H9 (cell line): Measurements from ENCODE around the gene E2F4. TPM values are rescaled to one million over a fixed set of nuclear protein-coding genes. Genes with fewer than 3 reads are reported as not detected.

Experiments
- DNase-seq: peaks from one replicate; pipeline ENCODE4 v3.0.0-alpha.2; 2017
- H2AFZ ChIP-seq: one replicate; pipeline ENCODE4 v1.6.1; 2013; ENCODE audit warnings: mild to moderate bottlenecking, low read length, control low read depth, moderate library complexity
- H2AK5ac ChIP-seq: 2 replicates; pipeline ENCODE4 v1.6.1; 2013; ENCODE audit warnings: low read length, control low read depth, mixed read lengths; ENCODE audit not compliant: insufficient read length
- H2BK120ac ChIP-seq: one replicate; pipeline ENCODE4 v1.6.1; 2013; ENCODE audit warnings: low read depth, mild to moderate bottlenecking, low read length, control low read depth, inconsistent platforms; ENCODE audit not compliant: poor library complexity, severe bottlenecking
- H2BK12ac ChIP-seq: 2 replicates; pipeline ENCODE4 v1.6.1; 2013; ENCODE audit warnings: low read length, control low read depth, mixed read lengths, low read depth; ENCODE audit not compliant: insufficient read length
- H2BK15ac ChIP-seq: 2 replicates; pipeline ENCODE4 v1.6.1; 2013; ENCODE audit warnings: low read depth, low read length, control low read depth
- H2BK20ac ChIP-seq: one replicate; pipeline ENCODE4 v1.6.1; 2013; ENCODE audit warnings: low read depth, mild to moderate bottlenecking, low read length, control low read depth, inconsistent platforms; ENCODE audit not compliant: poor library complexity, severe bottlenecking
- H2BK5ac ChIP-seq: 2 replicates; pipeline ENCODE4 v1.6.1; 2013; ENCODE audit warnings: low read length, control low read depth, mixed read lengths; ENCODE audit not compliant: insufficient read length
- H3K14ac ChIP-seq: 2 replicates; pipeline ENCODE4 v1.6.1; 2013; ENCODE audit warnings: low read length, control low read depth; ENCODE audit not compliant: insufficient read depth
- H3K18ac ChIP-seq: 2 replicates; pipeline ENCODE4 v1.6.1; 2013; ENCODE audit warnings: low read depth, mild to moderate bottlenecking, mixed read lengths, low read length, control low read depth; ENCODE audit not compliant: insufficient read length
- H3K23ac ChIP-seq: 2 replicates; pipeline ENCODE4 v1.6.1; 2013; ENCODE audit warnings: low read length, control low read depth, mixed read lengths, low read depth; ENCODE audit not compliant: insufficient read length
- H3K23me2 ChIP-seq: 2 replicates; pipeline ENCODE4 v1.6.1; 2013; ENCODE audit warnings: low read depth, mild to moderate bottlenecking, mixed read lengths, low read length, control low read depth; ENCODE audit not compliant: insufficient read length, poor library complexity, severe bottlenecking
- H3K27ac ChIP-seq: 2 replicates; pipeline ENCODE4 v1.5.1; 2013; ENCODE audit warnings: low read length, control low read depth, mixed read lengths, low read depth; ENCODE audit not compliant: insufficient read length
- H3K27me3 ChIP-seq: 2 replicates; pipeline ENCODE4 v1.6.1; 2013; ENCODE audit warnings: low read length, control low read depth, inconsistent platforms; ENCODE audit not compliant: insufficient read depth
- H3K4ac ChIP-seq: 2 replicates; pipeline ENCODE4 v1.6.1; 2013; ENCODE audit warnings: low read depth, mild to moderate bottlenecking, control low read depth, inconsistent platforms, low read length, moderate library complexity
- H3K4me1 ChIP-seq: 2 replicates; pipeline ENCODE4 v1.6.1; 2013; ENCODE audit warnings: low read length, control low read depth, inconsistent platforms; ENCODE audit not compliant: insufficient read depth
- H3K4me2 ChIP-seq: 2 replicates; pipeline ENCODE4 v1.6.1; 2013; ENCODE audit warnings: low read length, control low read depth, mixed read lengths; ENCODE audit not compliant: insufficient read length, insufficient read depth
- H3K56ac ChIP-seq: 2 replicates; pipeline ENCODE4 v1.6.1; 2013; ENCODE audit warnings: low read depth, mild to moderate bottlenecking, mixed read lengths, low read length, control low read depth; ENCODE audit not compliant: insufficient read length
- H3K79me1 ChIP-seq: 2 replicates; pipeline ENCODE4 v1.6.1; 2013; ENCODE audit warnings: low read depth, mild to moderate bottlenecking, moderate library complexity, low read length, control low read depth, inconsistent platforms; ENCODE audit not compliant: insufficient read depth, poor library complexity, severe bottlenecking
- H3K79me2 ChIP-seq: 2 replicates; pipeline ENCODE4 v1.6.1; 2013; ENCODE audit warnings: low read length, control low read depth, inconsistent platforms; ENCODE audit not compliant: insufficient read depth
- H3K9ac ChIP-seq: 2 replicates; pipeline ENCODE4 v1.6.1; 2013; ENCODE audit warnings: low read length, control low read depth, mixed read lengths; ENCODE audit not compliant: insufficient read length; ENCODE audit errors: extremely low read depth
- H3K9me3 ChIP-seq: one replicate; pipeline ENCODE4 v1.6.1; 2013; ENCODE audit warnings: low read depth, low read length, inconsistent platforms; ENCODE audit not compliant: control insufficient read depth
- H3T11ph ChIP-seq: one replicate; pipeline ENCODE4 v1.6.1; 2013; ENCODE audit warnings: mild to moderate bottlenecking, low read length, control low read depth, inconsistent platforms
- H4K20me1 ChIP-seq: one replicate; pipeline ENCODE4 v1.6.1; 2013; ENCODE audit not compliant: control insufficient read depth, insufficient read length, insufficient read depth
- H4K5ac ChIP-seq: 2 replicates; pipeline ENCODE4 v1.6.1; 2013; ENCODE audit warnings: low read depth, mild to moderate bottlenecking, mixed read lengths, low read length, control low read depth; ENCODE audit not compliant: insufficient read length
- H4K8ac ChIP-seq: replicated peaks from 2 replicates; pipeline ENCODE4 v1.6.1; 2013; ENCODE audit warnings: low read length, control low read depth, mixed read lengths, low read depth; ENCODE audit not compliant: insufficient read length
- H4K91ac ChIP-seq: 2 replicates; pipeline ENCODE4 v1.6.1; 2013; ENCODE audit warnings: low read depth, mild to moderate bottlenecking, moderate library complexity, mixed read lengths, low read length, control low read depth; ENCODE audit not compliant: insufficient read length
- H3K27ac Mint-ChIP-seq, 3 experiments: 2 replicates in 2 of 3; 3 replicates in 1 of 3; pipeline ENCODE4 v1.8.0; 2020 to 2021; ENCODE audit warnings: mixed read lengths in 3 of 3, mild to moderate bottlenecking in 1 of 3, moderate library complexity in 1 of 3
- H3K27me3 Mint-ChIP-seq: 2 replicates; pipeline ENCODE4 v1.8.0; 2021; ENCODE audit warnings: low read depth, mild to moderate bottlenecking, moderate library complexity, mixed read lengths
- H3K36me3 Mint-ChIP-seq, 3 experiments: 2 replicates in 2 of 3; 3 replicates in 1 of 3; pipeline ENCODE4 v1.8.0; 2020 to 2021; ENCODE audit warnings: low read depth in 3 of 3, mixed read lengths in 3 of 3; ENCODE audit not compliant: insufficient read depth in 1 of 3
- H3K4me1 Mint-ChIP-seq, 2 experiments: 2 replicates each; pipeline ENCODE4 v1.8.0; 2020; ENCODE audit warnings: mixed read lengths in 2 of 2
- H3K4me3 Mint-ChIP-seq, 2 experiments: 2 replicates in 1 of 2; 3 replicates in 1 of 2; pipeline ENCODE4 v1.8.0; 2020 to 2021; ENCODE audit warnings: mild to moderate bottlenecking in 2 of 2, mixed read lengths in 2 of 2, moderate library complexity in 1 of 2
- H3K9me3 Mint-ChIP-seq, 2 experiments: 2 replicates in 1 of 2; 3 replicates in 1 of 2; pipeline ENCODE4 v1.8.0; 2020; ENCODE audit warnings: mild to moderate bottlenecking in 2 of 2, mixed read lengths in 2 of 2, moderate library complexity in 1 of 2
- CTCF ChIP-seq: fragments of 200-600 bp; sonication (generic); conservative IDR thresholded peaks from 3 replicates; pipeline ENCODE4 v1.8.0; 2021; ENCODE audit warnings: antibody characterized with exemption, mild to moderate bottlenecking
- WGBS: extraction: QIAGEN DNeasy Blood & Tissue Kit; methylation state at CpG from one replicate; pipeline ENCODE4 v1.1.7; 2013; ENCODE audit warnings: missing lambda C conversion rate, low lambda C conversion rate, mixed read lengths; ENCODE audit not compliant: insufficient read length; ENCODE audit errors: extremely low coverage; 5-methylcytosine and 5-hydroxymethylcytosine counted together
- total RNA-seq: library from RNA; stranded (reverse); gene quantifications from 2 replicates; pipeline ENCODE4 v1.2.1, GENCODE V29; 2021

E2F4 gene
- total RNA-seq, 1 experiment from 2014 or later = 116 TPM

- H3K4me1 Mint-ChIP-seq = peaks cover 7 to 15% of the 10 kb centered on the region in 2 experiments; a peak in 3 of 4 replicates
- H2AK5ac ChIP-seq = no peak overlapping the region
- no peaks in the 10 kb centered on the region for H3K79me1 ChIP-seq
- H3K4me1 ChIP-seq = no peaks in the 10 kb centered on the region
- H3K9me3 ChIP-seq = no peaks in the 10 kb centered on the region
- no peak overlapping the region for H3K9ac ChIP-seq
- H3K4ac ChIP-seq = no peak overlapping the region
- no peak overlapping the region for H3K27ac Mint-ChIP-seq
- peaks cover 0 to 9% of the 10 kb centered on the region in 2 experiments; a peak in 2 of 5 replicates for H3K9me3 Mint-ChIP-seq
- H3K4me3 Mint-ChIP-seq = no peak overlapping the region
- H3T11ph ChIP-seq = no peak overlapping the region
- H3K27me3 Mint-ChIP-seq = peaks cover 100% of the 10 kb centered on the region
- no peak for TF ChIP-seq CTCF
- DNase-seq = no peak
- no peak overlapping the region for H3K14ac ChIP-seq
- peaks cover 87% of the 10 kb centered on the region for H3K27me3 ChIP-seq
- H4K5ac ChIP-seq = no peak overlapping the region
- no peak overlapping the region for H3K27ac ChIP-seq
- no peaks in the 10 kb centered on the region; a peak in 1 of 7 replicates for H3K36me3 Mint-ChIP-seq
- no peak overlapping the region for H2BK12ac ChIP-seq
- H2BK15ac ChIP-seq = no peak overlapping the region
- no peak overlapping the region for H4K91ac ChIP-seq
- no peak overlapping the region for H4K8ac ChIP-seq
- H2AFZ ChIP-seq = no peak overlapping the region
- no peaks in the 10 kb centered on the region for H3K79me2 ChIP-seq
- H3K23me2 ChIP-seq = peaks cover 20% of the 10 kb centered on the region
- H2BK5ac ChIP-seq = no peak overlapping the region
- H2BK20ac ChIP-seq = no peak overlapping the region
- no CpG with 5 or more reads among the region's 7 CpGs for WGBS
- no peak overlapping the region for H3K23ac ChIP-seq
- H3K4me2 ChIP-seq = no peak overlapping the region
- H3K18ac ChIP-seq = no peak overlapping the region
- H2BK120ac ChIP-seq = no peak overlapping the region
- H4K20me1 ChIP-seq = no peaks in the 10 kb centered on the region
- no peak overlapping the region for H3K56ac ChIP-seq
Observed at GRCh38 chr16:67157106-67157748, 34.7 kb upstream of the E2F4 start.
